HEK293 (cell line): ENCODE results near the gene NRP1.

Experiments used
- CTCF ChIA-PET: fragments of 350-600 bp; formaldehyde crosslinking; extraction: SDS; loops from one replicate; lab custom pipeline; 2021; ENCODE audit warnings: antibody characterized with exemption; lab: Yijun Ruan, JAX
- POLR2A ChIA-PET: fragments of 300-600 bp; formaldehyde crosslinking; extraction: SDS; loops from one replicate; lab custom pipeline; 2020; ENCODE audit warnings: antibody characterized with exemption, inconsistent platforms; lab: Yijun Ruan, JAX
- H3K27ac ChIP-seq: fragments of 200-500 bp; sonication (Bioruptor generic); 2 replicates; pipeline ENCODE4 v1.5.1; 2014; ENCODE audit warnings: low read depth, low read length, control low read depth, inconsistent platforms; ENCODE audit errors: extremely low read depth
- H3K36me3 ChIP-seq, 2 experiments: fragments of 200-500 bp in 1 of 2; sonication (Bioruptor generic) in 1 of 2; 1 replicate in 1 of 2; 2 replicates in 1 of 2; pipeline ENCODE4 v1.5.1; 2014 to 2017; ENCODE audit warnings: inconsistent platforms in 2 of 2, low read length in 2 of 2; ENCODE audit not compliant: control insufficient read depth in 2 of 2, insufficient read depth in 1 of 2
- H3K4me1 ChIP-seq: fragments of 200-500 bp; sonication (Bioruptor generic); 2 replicates; pipeline ENCODE4 v1.5.1; 2014; ENCODE audit warnings: mild to moderate bottlenecking, low read length, inconsistent platforms; ENCODE audit not compliant: control insufficient read depth, insufficient read depth
- H3K4me3 ChIP-seq: 2 replicates; pipeline ENCODE4 v1.5.1; 2011; ENCODE audit warnings: low read depth, mild to moderate bottlenecking, control low read depth, low read length, moderate library complexity
- H3K9me3 ChIP-seq: fragments of 200-500 bp; sonication (Bioruptor generic); 2 replicates; pipeline ENCODE4 v1.5.1; 2014; ENCODE audit warnings: low read depth, low read length, inconsistent platforms; ENCODE audit not compliant: control insufficient read depth, insufficient read depth
- EGR2 ChIP-seq: fragments of 450-650 bp; formaldehyde crosslinking; IDR thresholded peaks from 2 replicates; pipeline ENCODE4 v1.5.1; 2016; ENCODE audit warnings: low read depth, missing biosample characterization, missing genetic modification characterization
- HOXA7 ChIP-seq: sonication (generic); formaldehyde crosslinking; IDR thresholded peaks from 2 replicates; pipeline ENCODE4 v1.8.1; 2022; ENCODE audit warnings: missing genetic modification reagents, borderline replicate concordance
- IKZF3 ChIP-seq: fragments of 450-650 bp; IDR thresholded peaks from 2 replicates; pipeline ENCODE4 v1.5.0; 2018; ENCODE audit warnings: missing biosample characterization, mild to moderate bottlenecking, missing genetic modification characterization, moderate library complexity
- OVOL3 ChIP-seq: fragments of 450-650 bp; formaldehyde crosslinking; IDR thresholded peaks from 2 replicates; pipeline ENCODE4 v1.5.1; 2016; ENCODE audit warnings: missing biosample characterization, missing genetic modification characterization
- PRDM4 ChIP-seq: fragments of 450-650 bp; formaldehyde crosslinking; IDR thresholded peaks from 2 replicates; pipeline ENCODE4 v1.5.1; 2017; ENCODE audit warnings: missing biosample characterization, missing genetic modification characterization
- REST ChIP-seq: fragments of 450-650 bp; formaldehyde crosslinking; IDR thresholded peaks from 2 replicates; pipeline ENCODE4 v1.5.1; 2016; ENCODE audit warnings: missing biosample characterization, missing genetic modification characterization
- ZFP69B ChIP-seq: fragments of 450-650 bp; formaldehyde crosslinking; IDR thresholded peaks from 2 replicates; pipeline ENCODE4 v1.5.1; 2016; ENCODE audit warnings: missing biosample characterization, missing genetic modification characterization
- ZNF112 ChIP-seq: fragments of 450-650 bp; formaldehyde crosslinking; IDR thresholded peaks from 2 replicates; pipeline ENCODE4 v1.5.0; 2017; ENCODE audit warnings: missing biosample characterization, missing genetic modification characterization
- ZNF114 ChIP-seq: fragments of 450-650 bp; formaldehyde crosslinking; IDR thresholded peaks from 2 replicates; pipeline ENCODE4 v1.5.0; 2017; ENCODE audit warnings: missing biosample characterization, missing genetic modification characterization
- ZNF133 ChIP-seq: fragments of 450-650 bp; formaldehyde crosslinking; IDR thresholded peaks from 2 replicates; pipeline ENCODE4 v1.5.1; 2016; ENCODE audit warnings: missing biosample characterization, missing genetic modification characterization
- ZNF248 ChIP-seq: fragments of 450-650 bp; formaldehyde crosslinking; IDR thresholded peaks from 2 replicates; pipeline ENCODE4 v1.5.1; 2017; ENCODE audit warnings: missing biosample characterization, missing genetic modification characterization
- ZNF341 ChIP-seq: fragments of 450-650 bp; formaldehyde crosslinking; IDR thresholded peaks from 2 replicates; pipeline ENCODE4; 2016; ENCODE audit warnings: low read depth, missing biosample characterization, missing genetic modification characterization
- ZNF398 ChIP-seq: fragments of 450-650 bp; formaldehyde crosslinking; IDR thresholded peaks from 2 replicates; pipeline ENCODE4 v1.5.1; 2017; ENCODE audit warnings: missing biosample characterization, missing genetic modification characterization
- ZNF426 ChIP-seq: fragments of 450-650 bp; formaldehyde crosslinking; IDR thresholded peaks from 2 replicates; pipeline ENCODE4 v1.5.1; 2017; ENCODE audit warnings: missing biosample characterization, missing genetic modification characterization, mild to moderate bottlenecking, inconsistent platforms, moderate library complexity
- ZSCAN16 ChIP-seq: fragments of 450-650 bp; formaldehyde crosslinking; IDR thresholded peaks from 2 replicates; pipeline ENCODE4 v1.5.1; 2016; ENCODE audit warnings: missing biosample characterization, missing genetic modification characterization
- ZXDB ChIP-seq: fragments of 450-650 bp; formaldehyde crosslinking; IDR thresholded peaks from 2 replicates; pipeline ENCODE4 v1.5.1; 2016; ENCODE audit warnings: missing biosample characterization, missing genetic modification characterization
- TF ChIP-seq, protein P1 (sequence below): fragments of 450-650 bp; formaldehyde crosslinking; IDR thresholded peaks from 2 replicates; pipeline ENCODE4 v1.5.1; 2016; ENCODE audit warnings: missing biosample characterization, missing genetic modification characterization
- TF ChIP-seq, protein P2 (sequence below): fragments of 450-650 bp; formaldehyde crosslinking; optimal IDR thresholded peaks from 2 replicates; pipeline ENCODE3; 2016; ENCODE audit warnings: missing biosample characterization, mild to moderate bottlenecking, missing genetic modification characterization

NRP1 gene

DNA sequence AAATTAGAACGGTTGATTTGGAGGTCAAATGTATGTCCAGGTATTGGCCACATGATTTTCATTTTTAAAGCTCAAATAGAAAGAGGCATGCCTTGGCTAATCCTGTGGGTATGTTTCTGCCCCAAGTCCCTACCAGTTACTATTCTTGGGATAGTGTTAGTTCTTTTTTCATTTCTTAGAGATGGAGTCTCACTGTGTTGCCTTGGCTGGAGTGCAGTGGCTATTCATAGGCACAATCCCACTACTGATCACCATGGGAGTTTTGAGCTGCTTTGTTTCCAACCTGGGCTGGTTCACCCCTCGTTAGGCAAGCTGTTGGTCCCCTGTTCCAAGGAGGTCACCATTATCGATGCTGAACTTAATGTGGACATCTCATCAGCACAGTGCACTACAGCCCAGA is 46.3 kb downstream of the NRP1 start:
- ChIA-PET POLR2A (no interaction called here), CTCF (no interaction called here)
- peaks cover 36% of the 10 kb centered on the region for H3K4me1 ChIP-seq

More for the DNA sequence above, 46.3 kb downstream of the NRP1 start:
- H3K36me3 ChIP-seq = no peaks in the 10 kb centered on the region
- H3K27ac ChIP-seq = no peak overlapping the region
- TF ChIP-seq ZNF341 (no peak), ZNF248 (tag by site-specific recombination) (no peak), ZNF133 (tag by site-specific recombination) (no peak), PRDM4 (tag by site-specific recombination) (no peak), ZNF114 (tag by site-specific recombination) (no peak), EGR2 (tag by site-specific recombination) (no peak), ZNF112 (tag by site-specific recombination) (no peak), ZNF426 (no peak), REST (tag by site-specific recombination) (no peak), ZFP69B (tag by site-specific recombination) (no peak), IKZF3 (tag by site-specific recombination) (no peak), ZNF398 (tag by site-specific recombination) (no peak), ZSCAN16 (tag by site-specific recombination) (no peak), OVOL3 (tag by site-specific recombination) (no peak), HOXA7 (CRISPR knock-in tag) (no peak), ZXDB (no peak)
- TF ChIP-seq, protein P1, sequence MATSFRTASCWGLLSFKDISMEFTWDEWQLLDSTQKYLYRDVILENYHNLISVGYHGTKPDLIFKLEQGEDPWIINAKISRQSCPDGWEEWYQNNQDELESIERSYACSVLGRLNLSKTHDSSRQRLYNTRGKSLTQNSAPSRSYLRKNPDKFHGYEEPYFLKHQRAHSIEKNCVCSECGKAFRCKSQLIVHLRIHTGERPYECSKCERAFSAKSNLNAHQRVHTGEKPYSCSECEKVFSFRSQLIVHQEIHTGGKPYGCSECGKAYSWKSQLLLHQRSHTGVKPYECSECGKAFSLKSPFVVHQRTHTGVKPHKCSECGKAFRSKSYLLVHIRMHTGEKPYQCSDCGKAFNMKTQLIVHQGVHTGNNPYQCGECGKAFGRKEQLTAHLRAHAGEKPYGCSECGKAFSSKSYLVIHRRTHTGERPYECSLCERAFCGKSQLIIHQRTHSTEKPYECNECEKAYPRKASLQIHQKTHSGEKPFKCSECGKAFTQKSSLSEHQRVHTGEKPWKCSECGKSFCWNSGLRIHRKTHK (tag by site-specific recombination) = no peak
- TF ChIP-seq, protein P2, sequence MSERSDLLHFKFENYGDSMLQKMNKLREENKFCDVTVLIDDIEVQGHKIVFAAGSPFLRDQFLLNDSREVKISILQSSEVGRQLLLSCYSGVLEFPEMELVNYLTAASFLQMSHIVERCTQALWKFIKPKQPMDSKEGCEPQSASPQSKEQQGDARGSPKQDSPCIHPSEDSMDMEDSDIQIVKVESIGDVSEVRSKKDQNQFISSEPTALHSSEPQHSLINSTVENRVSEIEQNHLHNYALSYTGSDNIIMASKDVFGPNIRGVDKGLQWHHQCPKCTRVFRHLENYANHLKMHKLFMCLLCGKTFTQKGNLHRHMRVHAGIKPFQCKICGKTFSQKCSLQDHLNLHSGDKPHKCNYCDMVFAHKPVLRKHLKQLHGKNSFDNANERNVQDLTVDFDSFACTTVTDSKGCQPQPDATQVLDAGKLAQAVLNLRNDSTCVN = no peak
- no peak overlapping the region for H3K4me3 ChIP-seq
- no peaks in the 10 kb centered on the region for H3K9me3 ChIP-seq
